OCI-LY7 (cell line): Measurements from ENCODE around the gene SLC41A3. TPM values are rescaled to one million over a fixed set of nuclear protein-coding genes. Genes with fewer than 3 reads are reported as not detected.

ENCODE experiments used
- BruUV-seq: library from RNA; stranded (reverse); fragments of 400-500 nt; replicated peaks from 2 replicates; lab custom pipeline; 2021; lab: Mats Ljungman, UMichigan
- CTCF ChIA-PET: fragments of 300-600 bp; sonication (Branson Sonifier 250); formaldehyde crosslinking; loops from one replicate; lab custom pipeline; 2022; ENCODE audit warnings: antibody characterized with exemption; ENCODE audit not compliant: unreplicated experiment; lab: Charles Lee
- POLR2A ChIA-PET: fragments of 300-600 bp; sonication (Branson Sonifier 250); formaldehyde crosslinking; loops from one replicate; lab custom pipeline; 2022; ENCODE audit warnings: antibody characterized with exemption; lab: Charles Lee
- DNase-seq: peaks from one replicate; pipeline ENCODE4 v3.0.0-alpha.2; 2015; ENCODE audit warnings: low spot score
- H2AFZ ChIP-seq: fragments of 200-600 bp; sonication (generic), shearing (Covaris generic); 2 replicates; pipeline ENCODE4 v1.6.1; 2014; ENCODE audit warnings: mild to moderate bottlenecking, antibody characterized with exemption, low read length, moderate library complexity
- H3K27ac ChIP-seq: fragments of 200-600 bp; sonication (generic); 2 replicates; pipeline ENCODE4 v1.5.1; 2014; ENCODE audit warnings: mixed run types, low read depth, mild to moderate bottlenecking, moderate library complexity, low read length, inconsistent platforms; ENCODE audit not compliant: poor library complexity, severe bottlenecking
- H3K36me3 ChIP-seq: fragments of 200-600 bp; sonication (generic); 2 replicates; pipeline ENCODE4 v1.6.1; 2014; ENCODE audit warnings: mild to moderate bottlenecking, antibody characterized with exemption, low read length, moderate library complexity, mixed read lengths; ENCODE audit not compliant: insufficient read depth
- H3K4me1 ChIP-seq: fragments of 200-600 bp; sonication (generic); 2 replicates; pipeline ENCODE4 v1.5.1; 2014; ENCODE audit warnings: mild to moderate bottlenecking, low read length; ENCODE audit not compliant: insufficient read depth, poor library complexity, severe bottlenecking
- H3K4me2 ChIP-seq: fragments of 200-600 bp; sonication (generic); 2 replicates; pipeline ENCODE4 v1.6.1; 2014; ENCODE audit warnings: mild to moderate bottlenecking, low read length
- H3K4me3 ChIP-seq: fragments of 200-600 bp; sonication (generic); 2 replicates; pipeline ENCODE4 v1.5.1; 2014; ENCODE audit warnings: mild to moderate bottlenecking, low read depth, low read length; ENCODE audit not compliant: poor library complexity, severe bottlenecking
- H3K79me2 ChIP-seq: fragments of 200-600 bp; sonication (generic); 2 replicates; pipeline ENCODE4 v1.6.1; 2016; ENCODE audit warnings: low read depth, mild to moderate bottlenecking, low read length, moderate library complexity, mixed read lengths; ENCODE audit not compliant: insufficient read depth
- H3K9me2 ChIP-seq: fragments of 200-600 bp; sonication (generic); 2 replicates; pipeline ENCODE4 v1.6.1; 2016; ENCODE audit warnings: mild to moderate bottlenecking, low read length, mixed read lengths; ENCODE audit not compliant: insufficient read depth
- H3K9me3 ChIP-seq: fragments of 200-600 bp; sonication (generic); 2 replicates; pipeline ENCODE4 v1.6.1; 2014; ENCODE audit warnings: mild to moderate bottlenecking, mixed run types, low read length, mixed read lengths
- H4K20me1 ChIP-seq: fragments of 200-600 bp; sonication (generic); 2 replicates; pipeline ENCODE4 v1.6.1; 2014; ENCODE audit warnings: mild to moderate bottlenecking, antibody characterized with exemption, low read length, moderate library complexity, mixed read lengths; ENCODE audit not compliant: insufficient read depth
- EZH2phosphoT487 ChIP-seq: fragments of 200-600 bp; sonication (generic); IDR thresholded peaks from 2 replicates; pipeline ENCODE4 v1.6.1; 2018; ENCODE audit warnings: low read depth, borderline replicate concordance, mild to moderate bottlenecking, mixed run types, antibody characterized with exemption, low read length, moderate library complexity, mixed read lengths
- intact Hi-C: fragments of 100-400 bp; cut with micrococcal nuclease; formaldehyde crosslinking; loops from one replicate; pipeline ENCODE4 v1.10.0; 2022; ENCODE audit not compliant: unreplicated experiment
- total RNA-seq, 2 experiments: library from RNA; depleted of rRNA in 1 of 2; stranded (reverse); fragments of >200 nt in 1 of 2; shearing (Covaris generic) in 1 of 2; gene quantifications; 2 replicates each; pipeline ENCODE4 v1.2.3, GENCODE V29; 2014 to 2022
- TF ChIP-seq, protein P1 (sequence below): fragments of 200-600 bp; sonication (generic); conservative IDR thresholded peaks from 2 replicates; pipeline ENCODE4 v1.5.1; 2014; ENCODE audit warnings: mild to moderate bottlenecking, antibody characterized with exemption, low read length, moderate library complexity, mixed read lengths

The SLC41A3 gene
- total RNA-seq, 2 experiments from 2014 or later, result 31.9 to 35.9 TPM

DNA sequence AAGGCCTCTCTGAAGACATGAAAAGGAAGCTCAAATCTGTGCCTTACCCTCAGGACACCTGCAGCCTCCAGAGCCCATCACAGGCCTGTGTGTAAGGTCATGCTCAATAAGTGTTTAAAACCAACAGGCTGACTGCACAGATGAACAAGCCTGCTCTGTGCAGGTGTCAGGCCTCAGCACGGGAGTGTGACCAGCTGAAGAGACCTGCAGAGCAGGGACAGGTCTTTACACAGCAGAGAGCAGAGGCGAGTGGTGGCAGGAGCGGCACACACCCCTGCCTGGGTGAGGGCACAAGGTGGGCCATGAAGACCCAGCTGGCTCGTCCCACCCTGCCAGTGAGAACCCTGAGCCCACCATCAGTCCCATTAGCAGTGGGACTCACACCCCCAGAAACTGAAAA, 58.1 kb downstream of the SLC41A3 start:
- Histone ChIP-seq H3K4me3 (no peak overlapping the region), H3K9me2 (no peaks in the 10 kb centered on the region), H3K27ac (no peak overlapping the region), H3K9me3 (peaks cover 22% of the 10 kb centered on the region), H3K4me2 (no peak overlapping the region), H3K79me2 (no peaks in the 10 kb centered on the region), H3K4me1 (no peaks in the 10 kb centered on the region), H3K36me3 (peaks cover 4% of the 10 kb centered on the region), H4K20me1 (no peaks in the 10 kb centered on the region), H2AFZ (no peak overlapping the region)
- TF ChIP-seq, protein P1, sequence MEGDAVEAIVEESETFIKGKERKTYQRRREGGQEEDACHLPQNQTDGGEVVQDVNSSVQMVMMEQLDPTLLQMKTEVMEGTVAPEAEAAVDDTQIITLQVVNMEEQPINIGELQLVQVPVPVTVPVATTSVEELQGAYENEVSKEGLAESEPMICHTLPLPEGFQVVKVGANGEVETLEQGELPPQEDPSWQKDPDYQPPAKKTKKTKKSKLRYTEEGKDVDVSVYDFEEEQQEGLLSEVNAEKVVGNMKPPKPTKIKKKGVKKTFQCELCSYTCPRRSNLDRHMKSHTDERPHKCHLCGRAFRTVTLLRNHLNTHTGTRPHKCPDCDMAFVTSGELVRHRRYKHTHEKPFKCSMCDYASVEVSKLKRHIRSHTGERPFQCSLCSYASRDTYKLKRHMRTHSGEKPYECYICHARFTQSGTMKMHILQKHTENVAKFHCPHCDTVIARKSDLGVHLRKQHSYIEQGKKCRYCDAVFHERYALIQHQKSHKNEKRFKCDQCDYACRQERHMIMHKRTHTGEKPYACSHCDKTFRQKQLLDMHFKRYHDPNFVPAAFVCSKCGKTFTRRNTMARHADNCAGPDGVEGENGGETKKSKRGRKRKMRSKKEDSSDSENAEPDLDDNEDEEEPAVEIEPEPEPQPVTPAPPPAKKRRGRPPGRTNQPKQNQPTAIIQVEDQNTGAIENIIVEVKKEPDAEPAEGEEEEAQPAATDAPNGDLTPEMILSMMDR, result no peak
- TF ChIP-seq EZH2phosphoT487, result no peak
- DNase-seq, result peak; percentile 1
- intact Hi-C loops, result no loop called here
- CTCF ChIA-PET, result no interaction called here
- POLR2A ChIA-PET, result no interaction called here
- no TSS peak for BruUV-seq

DNA sequence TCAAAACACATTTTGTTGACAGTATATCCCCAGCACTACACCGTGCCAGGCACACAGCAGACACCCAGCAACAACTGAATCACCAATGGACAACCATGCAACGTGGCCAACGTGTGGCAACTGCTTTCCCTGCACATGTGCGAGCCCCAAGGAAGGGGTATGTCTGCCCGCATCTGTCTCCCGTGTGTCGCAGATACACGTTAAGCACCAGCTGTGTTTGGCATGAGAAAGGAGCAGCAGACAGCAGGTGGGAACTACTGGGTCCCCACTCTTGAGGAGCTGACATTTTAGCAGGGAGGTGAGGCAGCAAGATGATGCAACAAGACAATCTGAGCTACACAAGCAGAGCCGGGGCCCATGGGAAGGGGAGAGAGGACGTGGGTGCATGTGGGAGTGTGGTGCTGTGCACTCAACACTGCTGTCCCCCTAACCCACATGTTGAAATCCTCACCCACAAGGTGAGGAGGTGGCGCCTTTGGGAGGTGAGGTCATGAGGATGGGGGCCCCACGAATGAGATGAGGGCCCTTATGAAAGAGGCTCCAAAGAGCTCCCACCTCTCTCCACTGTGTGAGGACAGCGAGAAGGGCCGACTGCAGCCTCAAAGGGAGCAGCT, 58.7 kb downstream of the SLC41A3 start:
- intact Hi-C loops, result no loop called here
- no peak overlapping the region for H3K27ac ChIP-seq
- peaks cover 22% of the 10 kb centered on the region for H3K9me3 ChIP-seq
- ChIA-PET CTCF (no interaction called here), POLR2A (no interaction called here)
- no peaks in the 10 kb centered on the region for H4K20me1 ChIP-seq
- no peak for TF ChIP-seq EZH2phosphoT487
- TF ChIP-seq, protein P1, result no peak
- no peaks in the 10 kb centered on the region for H3K9me2 ChIP-seq
- DNase-seq, result no peak
- H3K36me3 ChIP-seq, result peaks cover 4% of the 10 kb centered on the region
- no TSS peak for BruUV-seq
- no peak overlapping the region for H3K4me2 ChIP-seq
- no peak overlapping the region for H3K4me3 ChIP-seq
- H2AFZ ChIP-seq, result no peak overlapping the region
- H3K79me2 ChIP-seq, result no peaks in the 10 kb centered on the region
- no peaks in the 10 kb centered on the region for H3K4me1 ChIP-seq

DNA sequence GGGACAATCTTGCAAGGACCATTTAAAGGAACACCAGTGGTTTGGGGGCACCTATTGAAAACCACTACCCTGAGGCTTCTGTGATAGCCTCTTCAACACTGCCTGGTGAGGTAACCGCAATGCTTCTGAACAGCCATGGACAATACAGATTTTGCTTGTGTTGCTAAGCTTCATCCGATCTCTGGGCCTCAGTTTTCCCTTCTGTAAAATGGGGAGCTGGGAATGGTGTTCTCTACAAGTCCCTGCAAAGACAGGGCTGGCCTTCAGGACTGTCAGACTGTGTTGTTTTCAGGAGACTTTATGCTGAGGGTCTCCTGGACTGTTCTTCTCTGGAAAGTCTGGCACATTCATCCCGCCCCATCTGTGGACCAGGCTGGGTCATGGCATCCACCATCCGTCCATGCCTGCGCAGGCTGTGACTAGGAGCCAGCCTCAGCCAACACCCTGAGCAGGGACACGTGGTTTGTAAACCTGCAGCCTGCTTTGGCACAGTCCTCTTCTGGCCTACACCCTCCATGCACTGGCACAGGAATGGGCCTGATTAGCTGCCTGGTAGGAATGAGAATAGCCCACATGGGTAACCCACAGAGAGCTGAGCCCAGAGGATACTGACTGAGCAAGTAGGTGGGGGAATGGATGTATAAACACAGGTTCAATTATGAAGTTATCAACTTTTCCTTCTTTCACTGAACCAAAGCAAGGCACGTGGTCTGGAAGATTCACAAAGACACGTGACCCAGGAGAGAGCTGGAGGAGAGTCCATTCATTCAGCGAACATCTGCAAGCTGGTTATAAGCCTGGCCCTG, 59.7 kb downstream of the SLC41A3 start:
- TF ChIP-seq, protein P1, result no peak
- TF ChIP-seq EZH2phosphoT487, result no peak
- no peaks in the 10 kb centered on the region for H4K20me1 ChIP-seq
- ChIA-PET POLR2A (interaction anchor here (0.5 kb wide), 1 partner anchor 166 kb away, joined by 3 read pairs; no protein-coding TSS in a partner anchor), CTCF (no interaction called here)
- H3K36me3 ChIP-seq, result peaks cover 4% of the 10 kb centered on the region
- peaks cover 21% of the 10 kb centered on the region for H3K9me3 ChIP-seq
- H3K4me1 ChIP-seq, result no peaks in the 10 kb centered on the region
- no peak overlapping the region for H2AFZ ChIP-seq
- no peak overlapping the region for H3K27ac ChIP-seq
- H3K79me2 ChIP-seq, result no peaks in the 10 kb centered on the region
- no peak for DNase-seq
- no peak overlapping the region for H3K4me2 ChIP-seq
- no TSS peak for BruUV-seq
- intact Hi-C loops, result no loop called here
- no peaks in the 10 kb centered on the region for H3K9me2 ChIP-seq
- no peak overlapping the region for H3K4me3 ChIP-seq
